Measurements from ENCODE around the gene AMDHD2.

GRCh38 chr16:2527071-2527783 lies 7.1 kb downstream of the AMDHD2 start:
- TF ChIP-seq POLR2A (IDR thresholded peaks at IDR 0.05) (no peak), CTCF (IDR thresholded peaks at IDR 0.05) (no peak)
